NCI-H1092 (cell line): ENCODE results near the gene PSPH.
A peak's percentile ranks its signal among the peaks of the same experiment; 100 is the strongest.

Experiments
- DNase-seq: peaks from one replicate; lab custom pipeline; 2025; lab: John Stamatoyannopoulos, UW

Gene PSPH

DNA sequence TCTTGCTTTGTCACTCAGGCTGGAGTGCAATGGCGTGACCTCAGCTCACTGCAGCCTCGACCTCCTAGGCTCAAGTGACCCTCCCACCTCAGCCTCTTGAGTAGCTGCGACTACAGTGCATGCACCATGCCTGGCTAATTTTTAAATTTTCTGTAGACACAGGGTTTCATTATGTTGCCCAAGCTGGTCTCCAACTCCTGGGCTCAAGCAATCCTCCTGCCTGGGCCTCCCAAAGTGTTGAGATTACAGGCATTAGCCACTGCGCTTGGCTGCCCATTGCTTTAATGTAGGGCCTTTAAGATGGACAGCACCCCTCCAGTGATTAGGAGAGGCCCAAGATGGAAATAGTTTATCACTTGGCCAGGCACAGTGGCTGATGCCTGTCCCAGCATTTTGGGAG is 47.5 kb downstream of the PSPH start:
- no peak for DNase-seq

- DNase-seq: no peak
These were observed 54.3 kb downstream of the PSPH start for GRCh38 chr7:55996856-55997500.

GRCh38 chr7:55992346-55992745 is 58.9 kb downstream of the PSPH start:
- DNase-seq: no peak

DNA sequence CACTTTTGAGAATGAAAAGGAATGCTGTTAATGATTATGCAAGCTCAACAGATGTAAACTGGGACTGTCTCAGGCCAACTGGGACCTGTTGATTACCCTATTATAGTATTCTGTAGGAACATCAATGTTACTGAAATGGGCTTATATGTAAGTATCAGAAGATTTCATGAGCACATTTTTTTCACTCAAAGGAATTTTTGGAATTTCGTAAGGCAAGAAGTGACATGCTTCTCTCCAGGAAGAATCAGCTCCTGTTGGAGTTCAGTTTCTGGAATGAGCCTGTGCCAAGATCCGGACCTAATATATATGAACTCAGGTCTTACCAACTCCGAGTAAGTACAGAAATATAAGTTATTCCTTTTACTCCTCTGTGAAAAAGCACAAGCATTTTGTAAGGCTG is 67.7 kb downstream of the PSPH start:
- no peak for DNase-seq

DNA sequence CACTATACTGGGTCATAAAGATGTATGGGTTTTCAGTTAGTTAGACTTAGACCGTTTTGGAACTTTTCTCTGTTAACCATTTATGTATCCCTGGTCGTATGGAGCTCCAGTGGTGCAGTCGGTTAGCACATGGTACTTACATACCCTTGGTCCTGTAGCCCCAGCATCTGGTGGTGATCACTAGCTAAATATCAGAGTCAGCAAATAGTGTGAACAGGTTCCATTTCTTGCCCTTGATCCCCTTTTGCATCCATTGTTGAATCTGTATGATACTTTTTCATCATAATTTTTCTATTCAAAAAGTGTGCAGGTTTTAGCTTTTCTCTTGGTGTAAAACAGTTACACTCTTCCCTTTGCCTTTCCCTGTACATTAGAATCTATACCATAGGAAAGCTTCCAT is 71.0 kb downstream of the PSPH start:
- DNase-seq: no peak

DNA sequence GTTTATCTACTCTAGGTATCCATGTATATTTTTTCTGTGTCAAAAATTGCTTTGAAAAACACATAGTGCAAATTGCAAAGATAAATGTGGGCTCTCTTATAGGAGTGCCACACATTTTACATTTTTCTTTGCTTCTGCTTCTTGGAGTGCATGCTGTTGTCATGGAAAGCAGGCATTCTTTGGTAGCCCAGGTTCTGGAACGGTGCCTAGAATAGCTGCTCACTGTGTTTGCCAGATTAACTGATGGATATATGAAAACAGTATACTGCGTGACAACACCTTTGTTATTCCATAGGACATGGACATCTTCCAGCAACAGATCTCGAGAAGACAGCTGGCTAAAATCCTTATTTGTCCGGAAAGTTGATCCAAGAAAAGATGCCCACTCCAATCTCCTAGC is 73.4 kb downstream of the PSPH start:
- DNase-seq: peak; percentile 62

- DNase-seq: peak; percentile 37
These were observed 75.1 kb downstream of the PSPH start for GRCh38 chr7:55975988-55976633.

- no peak for DNase-seq
These were observed 77.4 kb downstream of the PSPH start for GRCh38 chr7:55973747-55974250.

- DNase-seq: no peak
These were observed 80.3 kb downstream of the PSPH start for GRCh38 chr7:55970978-55971377.

DNA sequence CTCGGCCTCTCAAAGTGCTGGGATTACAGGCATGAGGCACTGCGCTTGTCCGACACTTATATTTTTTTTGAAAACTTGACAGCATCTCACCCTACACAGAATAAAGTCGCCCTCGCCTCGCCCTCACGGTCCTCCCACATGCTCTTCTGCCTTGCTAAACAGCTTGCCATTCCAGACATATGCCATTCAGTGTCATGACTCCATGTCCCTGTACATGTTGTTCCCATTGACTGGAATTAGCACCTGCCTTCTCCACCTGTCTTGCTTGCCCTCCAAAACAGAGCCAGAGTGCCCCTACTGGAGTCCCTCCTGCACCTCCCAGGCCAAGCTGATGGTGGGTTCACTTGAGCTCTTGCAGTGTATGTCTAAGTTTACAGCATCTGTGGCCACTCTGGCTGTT is 80.7 kb downstream of the PSPH start:
- DNase-seq: no peak

DNA sequence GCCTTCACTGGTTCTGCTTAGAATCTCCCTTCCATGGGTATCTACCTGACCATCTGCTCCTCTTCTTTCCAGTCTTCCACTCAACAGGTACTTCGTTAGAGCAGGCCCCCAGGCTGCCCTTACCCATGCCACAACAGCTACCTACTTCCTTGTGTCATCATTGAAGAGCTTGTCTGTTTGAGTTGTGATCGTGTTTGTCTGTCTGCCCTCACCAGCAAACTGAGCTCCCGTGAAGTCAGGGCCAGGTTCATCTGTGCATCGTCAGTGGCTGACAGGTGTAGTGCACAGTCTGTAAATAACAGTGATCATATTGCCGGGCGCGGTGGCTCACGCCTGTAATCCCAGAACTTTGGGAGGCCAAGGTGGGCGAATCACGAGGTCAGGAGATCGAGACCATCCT is 81.9 kb downstream of the PSPH start:
- no peak for DNase-seq

- no peak for DNase-seq
These were observed 84.4 kb downstream of the PSPH start for GRCh38 chr7:55966851-55967250.

- no peak for DNase-seq
These were observed 85.3 kb downstream of the PSPH start for GRCh38 chr7:55965805-55966421.

GRCh38 chr7:55965100-55965470 is 86.2 kb downstream of the PSPH start:
- peak; percentile 29 for DNase-seq

GRCh38 chr7:55964261-55965099 is 86.8 kb downstream of the PSPH start, which contains the start of gene NIPSNAP2:
NIPSNAP2 (plus strand) TSS chr7:55964585; CDS start chr7:55964610, 25 bp downstream.
- peak; percentile 66 for DNase-seq

- no peak for DNase-seq
These were observed 87.6 kb downstream of the PSPH start for GRCh38 chr7:55963584-55964168.

DNA sequence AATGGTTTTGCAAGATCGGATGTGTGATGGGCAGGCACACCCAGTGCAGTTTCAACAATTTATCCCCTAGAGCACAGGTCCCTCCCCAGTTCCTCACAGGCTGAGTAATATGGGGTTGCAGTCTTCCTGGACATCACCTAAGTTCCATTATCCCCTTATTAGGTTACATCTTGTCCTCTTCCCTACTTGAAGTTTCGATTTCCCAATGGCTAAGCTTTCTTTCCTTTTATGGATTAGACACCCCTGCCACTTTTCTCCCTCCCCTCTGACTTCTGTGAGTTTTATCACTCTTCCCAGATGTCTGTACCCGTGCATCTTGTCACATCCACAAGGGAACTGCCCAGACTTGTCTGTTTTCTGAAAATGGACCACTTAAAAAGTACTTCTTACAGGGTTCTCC is 89.2 kb downstream of the PSPH start:
- no peak for DNase-seq
